ENCODE measurements around the gene PTTG2.

PTTG2 gene

GRCh38 chr4:37960098-37960497 is at the start of gene PTTG2:
TSS of gene PTTG2 (plus strand) at chr4:37960398. CDS start at chr4:37960435, 37 bp downstream.
- TF ChIP-seq CREB1 (IDR thresholded peaks at IDR 0.05; ENCODE audit: low read depth), result no peak
- no peak for TF ChIP-seq TCF12 (IDR thresholded peaks at IDR 0.05; ENCODE audit: low read depth)
- no peak for TF ChIP-seq EP300 (IDR thresholded peaks at IDR 0.05; ENCODE audit: borderline replicate concordance)
- TF ChIP-seq YY1 (IDR thresholded peaks at IDR 0.05; ENCODE audit: low read depth), result no peak
- no peak for TF ChIP-seq TEAD4 (IDR thresholded peaks at IDR 0.05)
- no peak for TF ChIP-seq TAF1 (IDR thresholded peaks at IDR 0.05; ENCODE audit: low read depth)
- TF ChIP-seq ZBTB7A (IDR thresholded peaks at IDR 0.05; ENCODE audit: low read depth), result no peak
- TF ChIP-seq MAX (IDR thresholded peaks at IDR 0.05), result no peak
- no peak for TF ChIP-seq NFIC (IDR thresholded peaks at IDR 0.05)
- TF ChIP-seq USF1 (IDR thresholded peaks at IDR 0.05), result no peak

GRCh38 chr4:37914539-37914938 is 45.7 kb upstream of the PTTG2 start:
- TF ChIP-seq REST (IDR thresholded peaks at IDR 0.05; ENCODE audit: low read depth) (no peak), MAX (IDR thresholded peaks at IDR 0.05) (no peak), USF1 (IDR thresholded peaks at IDR 0.05) (no peak)

- TF ChIP-seq MAX (IDR thresholded peaks at IDR 0.05) (no peak), ZBTB7A (IDR thresholded peaks at IDR 0.05; ENCODE audit: low read depth) (no peak), EGR1 (IDR thresholded peaks at IDR 0.05) (no peak)
Observed at GRCh38 chr4:37917388-37917787, 42.8 kb upstream of the PTTG2 start.

GRCh38 chr4:37918653-37919052 is 41.5 kb upstream of the PTTG2 start:
- TF ChIP-seq MAX (IDR thresholded peaks at IDR 0.05) (no peak), RAD21 (IDR thresholded peaks at IDR 0.05; ENCODE audit: low read depth) (no peak), CEBPB (IDR thresholded peaks at IDR 0.05) (no peak), YY1 (IDR thresholded peaks at IDR 0.05; ENCODE audit: low read depth) (no peak), ZBTB7A (IDR thresholded peaks at IDR 0.05; ENCODE audit: low read depth) (no peak), TCF12 (IDR thresholded peaks at IDR 0.05; ENCODE audit: low read depth) (no peak), NFIC (IDR thresholded peaks at IDR 0.05) (no peak), CREB1 (IDR thresholded peaks at IDR 0.05; ENCODE audit: low read depth) (no peak), TAF1 (IDR thresholded peaks at IDR 0.05; ENCODE audit: low read depth) (no peak), REST (IDR thresholded peaks at IDR 0.05; ENCODE audit: low read depth) (no peak)

GRCh38 chr4:37922328-37922727 is 37.9 kb upstream of the PTTG2 start:
- TF ChIP-seq TAF1 (IDR thresholded peaks at IDR 0.05; ENCODE audit: low read depth) (no peak), TCF12 (IDR thresholded peaks at IDR 0.05; ENCODE audit: low read depth) (no peak), CEBPB (IDR thresholded peaks at IDR 0.05) (no peak), EP300 (IDR thresholded peaks at IDR 0.05; ENCODE audit: borderline replicate concordance) (no peak), EGR1 (IDR thresholded peaks at IDR 0.05) (no peak), RAD21 (IDR thresholded peaks at IDR 0.05; ENCODE audit: low read depth) (no peak), NFIC (IDR thresholded peaks at IDR 0.05) (no peak), CREB1 (IDR thresholded peaks at IDR 0.05; ENCODE audit: low read depth) (no peak), REST (IDR thresholded peaks at IDR 0.05; ENCODE audit: low read depth) (no peak), TEAD4 (IDR thresholded peaks at IDR 0.05) (no peak), FOXM1 (IDR thresholded peaks at IDR 0.05; ENCODE audit: borderline replicate concordance, low read depth) (no peak), YY1 (IDR thresholded peaks at IDR 0.05; ENCODE audit: low read depth) (no peak), MAX (IDR thresholded peaks at IDR 0.05) (no peak), USF1 (IDR thresholded peaks at IDR 0.05) (no peak), ZBTB7A (IDR thresholded peaks at IDR 0.05; ENCODE audit: low read depth) (no peak)
